Activated CD4-positive, alpha-beta T cell treated with anti-CD3 and anti-CD28 coated beads, Interleukin-2, amount 50 U/mL, for 4 hours (primary cell): ENCODE data around the gene MAGI2.
"Not testable (repeated sequence)": the region's sequence is repeated elsewhere in the genome, so short reads cannot be mapped to it uniquely, and the experiment has no call there.

Experiments used
- DNase-seq, 2 experiments: peaks; one replicate each; pipeline ENCODE4 v3.0.0-alpha.2; 2020

The MAGI2 gene

DNA sequence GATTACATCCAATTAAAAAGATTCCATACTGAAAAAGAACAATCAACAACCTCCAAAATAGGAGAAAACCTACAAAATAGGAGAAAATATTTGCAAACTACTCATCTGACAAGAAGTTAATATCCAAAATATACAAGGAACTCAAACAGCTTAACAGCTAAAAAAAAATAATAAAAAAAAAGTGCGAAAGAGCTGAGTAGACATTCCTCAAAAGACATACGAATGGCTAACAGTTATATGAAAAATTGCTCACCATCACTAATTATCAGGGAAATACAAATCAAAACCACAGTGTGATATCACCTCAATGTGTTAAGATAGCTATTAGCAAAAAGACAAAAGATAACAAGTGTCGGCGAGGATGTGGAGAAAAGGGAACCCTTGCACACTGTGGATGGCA is 1204.6 kb downstream of the MAGI2 start:
- no peak for DNase-seq

DNA sequence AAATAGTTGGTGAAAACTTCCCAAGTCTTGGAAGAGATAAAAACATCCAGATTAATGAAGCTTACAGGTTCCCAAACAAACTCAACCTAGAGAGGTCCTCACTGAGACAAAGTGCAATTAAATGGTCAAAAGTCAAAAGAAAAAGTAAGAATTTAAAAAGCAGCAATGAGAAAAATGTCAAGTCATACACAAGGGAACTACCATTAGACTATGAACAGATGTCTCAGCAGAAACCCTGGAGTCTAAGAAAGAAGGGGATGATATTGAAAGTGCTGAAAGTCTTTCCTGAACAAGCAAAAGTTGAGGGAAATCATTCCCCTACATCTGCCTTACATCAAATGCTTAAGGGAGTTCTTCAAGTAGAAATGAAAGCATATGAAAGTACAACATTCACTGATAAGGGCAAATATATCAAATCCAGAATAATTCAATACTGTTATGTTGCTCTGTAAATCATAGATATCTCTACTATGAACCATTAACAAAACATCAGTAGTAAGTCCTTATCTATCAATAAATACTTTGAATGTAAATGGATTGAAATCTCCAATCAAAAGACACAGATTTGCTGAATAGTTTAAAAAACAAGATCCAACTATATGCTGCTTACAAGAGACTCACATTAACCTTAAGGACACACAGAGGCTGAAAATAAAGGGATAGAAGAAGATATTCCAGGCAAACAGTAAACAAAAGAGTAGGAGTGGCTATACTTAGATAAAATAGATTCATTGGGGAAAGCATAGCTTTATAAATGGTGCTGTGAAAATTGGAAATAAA is 1205.4 kb downstream of the MAGI2 start:
- DNase-seq, result no peak

DNA sequence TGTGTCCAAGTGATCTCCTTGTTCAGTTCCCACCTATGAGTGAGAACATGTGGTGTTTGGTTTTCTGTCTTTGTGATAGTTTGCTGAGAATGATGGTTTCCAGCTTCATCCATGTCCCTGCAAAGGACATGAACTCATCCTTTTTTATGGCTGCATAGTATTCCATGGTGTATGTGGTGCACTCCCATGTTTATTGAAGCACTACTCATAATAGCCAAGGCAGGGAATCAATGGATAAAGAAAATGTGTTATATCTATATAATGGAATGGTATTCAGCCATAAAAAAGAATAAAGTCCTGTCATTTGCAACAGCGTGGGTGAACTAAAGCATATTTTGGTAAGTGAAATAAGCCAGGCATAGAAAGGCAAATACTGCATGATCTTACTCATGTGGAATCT is 1213.3 kb downstream of the MAGI2 start:
- not testable (repeated sequence) for DNase-seq

DNA sequence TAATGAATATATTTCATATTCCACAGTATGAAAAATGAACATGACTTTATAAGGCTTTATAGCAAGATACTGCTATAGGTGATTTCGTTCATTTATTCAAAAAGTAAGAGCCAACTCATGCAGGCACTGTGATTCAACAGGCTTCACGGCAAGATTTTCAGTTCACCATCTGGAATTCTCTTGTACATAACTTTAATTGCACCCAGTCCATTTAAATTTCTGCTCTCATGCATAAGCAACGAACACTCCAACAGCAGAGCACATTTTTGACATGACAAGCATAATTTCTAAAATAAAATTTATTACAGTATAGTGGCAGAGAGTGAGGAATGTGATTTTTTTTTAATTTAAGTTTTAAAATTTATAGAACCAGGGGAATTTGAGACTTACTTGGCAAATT is 1218.8 kb downstream of the MAGI2 start:
- DNase-seq, result no peak

DNA sequence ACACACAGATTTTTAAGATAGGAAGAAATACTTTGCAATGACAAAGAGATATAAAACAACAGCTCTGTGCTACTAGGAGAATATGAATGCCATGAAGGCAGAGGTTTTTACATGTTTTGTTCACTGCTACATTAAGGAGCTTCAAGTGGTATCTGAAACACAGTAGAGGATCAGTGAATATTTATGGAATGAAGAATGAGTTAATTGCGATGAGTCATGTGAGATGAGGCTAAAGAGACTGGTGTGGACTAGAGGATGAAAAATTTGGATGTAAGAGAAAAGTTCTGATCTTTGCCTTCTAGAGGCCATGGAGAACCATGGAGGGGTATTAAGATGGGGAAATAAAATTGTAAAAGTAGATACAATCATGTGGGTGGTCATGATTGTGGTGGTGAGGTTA is 1220.7 kb downstream of the MAGI2 start:
- no peak for DNase-seq

DNA sequence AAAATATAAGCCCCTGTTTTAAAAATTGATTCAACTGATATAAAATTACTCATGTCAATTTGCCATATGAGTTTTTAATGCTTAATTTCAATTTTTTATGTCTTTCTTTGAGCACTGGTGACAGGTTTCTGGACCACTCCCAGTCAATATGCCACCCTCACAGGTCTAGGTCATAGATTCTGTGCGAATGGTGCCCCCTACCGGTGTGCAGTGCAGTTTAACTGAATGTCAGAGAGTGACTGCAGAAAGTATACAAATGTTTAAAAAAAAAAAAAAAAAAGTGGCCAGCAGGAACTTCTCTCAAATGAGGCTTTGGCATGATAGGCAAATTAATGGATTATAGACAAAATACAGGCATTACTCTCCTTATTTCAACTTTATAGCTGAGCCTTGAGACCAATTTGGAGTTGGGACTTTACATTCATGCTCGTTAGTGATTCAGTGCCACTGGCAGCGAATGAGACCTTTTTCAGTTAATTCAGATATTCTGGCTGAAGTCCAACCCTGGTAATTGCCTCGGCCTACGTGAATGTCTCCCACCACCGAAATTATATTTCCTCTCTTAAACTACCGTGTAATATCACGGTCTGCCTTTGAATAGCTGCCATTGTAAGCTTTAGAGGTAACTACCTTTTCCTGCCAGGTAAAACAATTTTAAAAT is 1227.3 kb downstream of the MAGI2 start:
- DNase-seq, result no peak

DNA sequence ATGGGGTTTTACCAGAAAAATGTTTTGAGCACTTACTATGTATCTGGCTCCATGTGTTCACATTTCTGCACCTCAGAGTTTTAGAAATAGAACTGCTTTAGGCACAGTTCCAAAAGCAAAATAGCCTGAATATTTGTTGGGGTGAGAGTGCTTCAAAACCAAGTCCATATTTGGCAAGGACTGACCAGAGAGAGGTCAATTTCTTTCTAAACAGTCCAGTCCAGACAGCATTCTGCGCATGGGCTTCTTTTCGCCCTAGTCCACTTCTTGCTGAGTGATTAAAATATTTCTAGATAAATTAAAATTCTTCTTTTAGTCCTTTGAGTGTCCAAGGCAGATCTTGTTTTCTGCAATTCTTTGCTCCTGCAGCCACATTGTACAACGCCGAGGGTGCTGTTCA is 1227.9 kb downstream of the MAGI2 start:
- DNase-seq, result no peak

DNA sequence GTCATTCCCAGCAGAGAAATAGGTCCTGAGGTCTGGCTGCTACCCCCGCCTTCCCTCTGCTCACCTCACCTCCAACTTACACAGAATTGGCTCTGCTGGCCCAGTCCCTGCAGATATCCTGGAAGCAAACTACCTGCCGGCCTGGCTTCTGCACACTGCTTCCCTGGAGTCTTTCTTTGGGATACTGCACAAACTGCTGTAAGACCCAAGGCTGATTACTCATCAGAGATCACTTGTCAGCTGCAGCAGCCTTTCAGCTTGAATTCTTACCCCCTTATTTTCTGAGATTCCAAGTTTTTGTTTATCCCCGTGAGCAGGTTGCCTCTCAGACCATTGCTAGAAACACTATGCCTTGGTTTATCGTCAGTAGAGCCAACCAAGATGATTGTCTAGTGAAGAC is 1228.5 kb downstream of the MAGI2 start:
- no peak for DNase-seq

DNA sequence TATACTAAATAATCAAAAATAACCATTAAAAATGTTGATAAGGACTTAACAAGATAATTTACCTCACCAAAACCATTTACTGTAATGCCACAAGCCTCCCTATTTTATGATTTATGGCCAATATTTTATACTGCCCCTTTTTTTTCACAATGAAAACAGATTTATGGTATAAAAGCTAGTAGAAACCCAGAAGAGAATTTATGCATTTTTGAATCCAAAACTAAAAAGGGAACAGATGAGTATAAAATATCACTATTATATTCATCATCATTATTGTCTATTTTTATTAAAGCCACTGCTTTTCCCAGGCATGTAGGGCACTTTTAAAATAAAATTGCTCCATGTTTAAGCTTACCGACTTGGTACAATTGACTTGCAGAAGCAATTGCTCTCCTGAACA is 1229.9 kb downstream of the MAGI2 start:
- no peak for DNase-seq

DNA sequence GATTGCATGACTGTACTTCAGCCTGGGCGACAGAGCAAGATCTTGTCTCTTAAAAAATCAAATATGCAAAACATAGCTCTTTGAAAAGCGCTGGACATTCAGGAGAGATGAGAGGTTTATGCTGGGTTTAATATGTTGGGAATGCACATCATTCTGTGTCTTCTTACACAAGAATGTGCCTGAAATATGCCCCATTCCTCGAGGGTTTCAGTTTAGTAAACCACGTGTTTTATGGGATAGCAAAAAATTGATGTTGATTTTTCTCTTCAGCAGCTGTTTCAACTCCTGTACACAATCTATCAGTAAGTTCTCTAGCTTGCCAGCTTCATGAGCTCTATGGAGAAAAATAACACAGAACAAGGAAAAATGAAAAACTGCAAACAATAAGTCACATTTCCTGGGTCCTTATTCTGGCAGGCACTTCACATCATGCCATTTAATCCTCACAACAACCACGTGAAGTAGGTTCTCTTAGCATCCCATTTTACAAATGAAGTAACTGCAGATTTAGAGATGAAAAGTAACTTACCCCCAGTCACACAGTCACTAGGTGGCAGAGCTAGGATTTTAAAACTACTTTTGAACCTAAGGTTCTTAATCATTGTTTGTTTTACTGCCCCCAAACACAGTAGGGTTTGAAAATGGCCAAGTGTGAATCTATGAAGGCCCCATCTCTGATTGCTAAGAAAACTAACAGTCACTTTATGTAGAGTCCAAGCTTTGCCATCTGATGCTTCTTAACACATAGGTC is 1231.3 kb downstream of the MAGI2 start:
- no peak for DNase-seq

DNA sequence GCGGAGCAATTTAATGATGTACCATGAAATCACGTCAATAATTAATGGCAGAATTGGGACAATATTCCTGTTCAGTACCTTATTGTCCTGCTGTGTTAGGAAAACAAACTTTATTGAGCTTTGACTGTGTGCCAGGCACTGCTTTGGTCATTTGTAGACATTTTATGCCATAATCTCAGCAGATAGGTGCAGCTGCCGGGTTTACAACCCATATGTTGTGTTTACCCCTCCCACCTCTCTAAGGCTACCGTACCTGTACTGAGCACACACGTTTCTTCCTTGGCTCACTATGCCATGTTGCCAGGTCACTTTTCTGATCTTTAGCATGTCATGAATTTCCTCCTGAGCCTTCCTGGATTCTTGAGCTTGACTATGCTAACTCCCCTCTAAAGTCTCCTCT is 1232.7 kb downstream of the MAGI2 start:
- no peak for DNase-seq

DNA sequence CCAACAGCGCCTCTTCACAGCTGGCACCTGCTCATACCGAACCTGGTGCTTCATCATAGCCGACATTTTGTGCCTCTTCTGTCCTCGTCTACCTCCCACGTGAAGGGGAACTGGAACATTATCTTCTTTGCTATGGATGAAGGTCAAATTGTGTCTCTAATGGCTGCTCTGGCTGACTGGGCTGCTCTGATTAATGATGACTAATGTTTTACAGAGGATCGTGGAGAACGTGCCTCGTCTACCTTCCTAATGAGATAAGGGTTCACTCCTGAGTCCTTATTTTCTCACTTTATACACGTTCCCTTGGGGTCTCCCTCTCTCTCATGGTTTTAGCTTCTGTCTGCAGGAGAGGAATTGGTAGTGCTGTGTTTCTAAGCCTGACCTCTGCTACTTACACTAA is 1234.6 kb downstream of the MAGI2 start:
- no peak for DNase-seq

DNA sequence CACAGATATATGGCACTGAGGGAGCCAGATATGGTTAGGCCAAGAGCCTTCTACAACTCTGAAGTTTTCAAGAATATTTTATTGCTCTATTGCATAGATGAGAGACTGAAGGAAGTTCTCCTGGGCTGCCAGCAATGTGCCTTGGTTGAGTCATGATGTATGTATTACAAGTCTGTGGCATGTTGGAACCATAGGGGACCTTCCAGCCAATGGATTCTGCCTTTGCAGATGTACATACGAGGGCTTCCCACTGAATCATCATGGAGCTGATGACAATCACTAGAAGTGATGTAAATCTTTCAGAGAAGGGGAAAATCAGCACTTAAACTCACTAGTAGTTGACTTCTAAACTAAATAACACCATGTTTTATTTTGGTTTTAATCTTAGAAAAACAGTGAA is 1235.4 kb downstream of the MAGI2 start:
- no peak for DNase-seq

DNA sequence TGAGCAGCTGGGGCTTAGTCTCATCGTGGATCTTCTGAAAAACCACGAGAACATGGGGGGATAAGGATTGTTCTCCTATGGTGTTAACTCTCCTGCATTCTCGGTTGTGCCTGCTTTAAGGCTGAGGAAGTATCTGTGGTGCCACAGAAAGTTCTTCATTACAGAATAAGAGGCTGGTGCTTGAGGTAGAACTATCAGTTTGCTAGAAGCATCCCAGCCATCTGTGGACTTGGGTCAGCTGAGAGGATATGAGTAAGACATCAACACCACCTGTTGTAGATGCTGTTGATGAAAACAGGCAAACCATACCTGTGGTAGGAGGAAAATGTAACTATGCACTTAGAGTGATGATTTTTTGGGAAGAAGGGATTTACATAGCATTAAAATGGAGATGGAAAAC is 1238.3 kb downstream of the MAGI2 start:
- DNase-seq, result no peak

DNA sequence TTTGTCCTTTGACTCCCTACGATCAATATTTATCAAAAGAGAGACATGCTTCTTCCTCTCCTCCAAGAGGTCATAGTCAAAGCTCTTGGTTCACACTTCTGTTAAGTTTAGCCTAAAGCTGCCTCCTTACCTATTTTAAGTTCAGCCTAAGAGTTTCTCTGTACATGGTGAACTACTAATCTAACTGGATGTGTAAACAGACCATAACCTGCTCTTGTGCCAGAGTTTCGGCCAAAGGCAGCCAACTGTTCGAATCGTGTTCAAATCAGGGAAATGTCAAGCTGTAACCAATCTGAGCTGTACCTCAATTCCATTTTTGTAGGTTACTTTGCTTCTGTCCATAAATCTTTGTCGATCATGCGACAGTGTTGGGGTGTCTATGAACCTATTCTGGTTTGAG is 1240.1 kb downstream of the MAGI2 start:
- DNase-seq, result no peak

DNA sequence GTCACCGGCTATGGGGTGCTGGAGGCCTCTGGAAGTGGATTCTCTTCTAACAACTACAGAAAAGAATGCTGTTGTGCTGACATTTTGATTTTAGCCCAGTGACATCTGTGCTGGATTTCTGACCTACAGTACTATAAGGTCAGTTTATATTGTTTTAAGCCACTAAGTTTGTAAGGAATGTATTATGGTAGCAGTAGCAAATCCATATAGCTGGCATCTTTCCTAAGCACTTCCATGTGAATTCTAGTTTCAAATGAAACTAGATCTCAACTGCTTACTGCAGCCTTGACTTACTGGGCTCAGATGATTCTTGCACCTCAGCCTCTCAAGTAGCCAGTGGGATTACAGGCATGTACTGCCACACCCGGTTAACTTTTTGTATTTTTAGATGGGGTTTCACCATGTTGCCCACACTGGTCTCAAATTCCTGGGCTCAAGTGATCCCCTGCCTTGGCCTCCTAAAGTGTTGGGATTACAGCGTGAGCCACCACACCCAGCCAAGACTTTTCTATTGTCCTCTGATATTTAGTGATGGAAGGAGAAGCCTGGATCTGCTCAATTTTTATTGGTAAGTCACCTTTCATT is 1240.9 kb downstream of the MAGI2 start:
- DNase-seq, result no peak

DNA sequence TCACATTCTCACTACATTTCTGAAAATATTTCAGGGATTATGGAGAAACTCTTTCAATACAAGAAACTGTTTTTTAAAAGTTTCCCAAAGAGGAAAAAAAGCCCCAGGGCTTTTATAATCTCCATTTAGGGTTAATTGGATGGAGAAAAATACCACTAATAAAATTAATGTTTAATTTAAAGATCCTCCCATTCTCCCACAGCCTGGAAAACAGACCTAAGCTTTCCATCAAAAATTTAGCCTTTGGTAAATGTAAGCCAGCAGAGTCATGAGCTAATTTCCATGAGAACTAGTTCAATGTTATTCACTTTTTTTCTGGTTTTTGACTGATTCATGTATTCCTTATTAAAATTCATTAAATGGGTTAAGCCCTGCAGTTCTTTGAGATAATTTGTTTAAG is 1246.2 kb downstream of the MAGI2 start:
- DNase-seq, result no peak

DNA sequence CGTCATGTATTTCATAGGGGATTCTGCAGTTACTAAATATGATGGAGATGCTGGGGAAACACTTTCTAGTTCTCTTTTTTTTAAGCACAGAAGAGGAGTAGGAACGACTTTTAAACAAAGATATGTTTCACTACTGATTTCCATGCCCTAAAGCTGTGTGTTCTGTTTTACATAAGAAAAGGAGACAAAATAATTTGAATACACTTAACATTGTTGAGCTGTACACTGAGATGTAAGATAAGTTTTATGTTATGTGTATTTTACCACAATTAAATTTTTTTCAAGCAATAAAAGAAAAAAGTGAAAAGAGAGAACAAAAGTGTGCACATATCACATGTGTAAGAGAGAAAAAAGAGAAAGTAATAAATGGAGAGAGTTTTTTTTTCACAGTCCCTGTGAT is 1246.7 kb downstream of the MAGI2 start:
- no peak for DNase-seq

DNA sequence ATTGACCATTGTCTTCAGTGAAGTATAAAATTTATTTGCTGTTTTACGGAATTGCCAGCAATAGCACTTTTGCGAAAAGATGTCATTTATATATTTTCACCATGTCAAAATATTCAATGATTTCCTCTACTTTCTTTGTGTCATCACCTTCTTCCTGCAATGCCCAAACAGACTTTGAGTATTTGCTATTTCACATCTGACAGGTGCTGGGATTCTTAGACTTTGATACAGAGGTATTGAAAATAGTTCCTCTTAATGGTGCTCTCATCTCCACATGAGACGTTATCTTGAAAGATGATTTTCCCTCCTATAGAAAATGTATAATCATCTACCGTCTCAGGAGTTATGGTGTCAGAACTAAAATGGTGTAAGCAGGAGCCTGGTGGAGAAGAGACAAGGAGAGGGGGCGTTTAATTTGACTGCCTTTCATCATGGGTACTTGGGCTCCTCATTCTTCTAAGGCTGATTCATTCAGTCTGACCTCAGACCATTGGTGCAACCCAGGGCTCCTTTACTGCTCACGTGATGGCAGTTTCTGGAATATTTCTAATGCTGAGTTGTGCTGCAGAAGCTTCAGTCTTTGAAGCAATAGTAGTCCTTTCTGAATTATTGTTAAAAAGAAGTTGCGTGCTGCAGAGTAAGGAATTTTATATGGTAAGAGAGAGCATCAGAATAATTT is 1250.3 kb downstream of the MAGI2 start:
- no peak for DNase-seq

DNA sequence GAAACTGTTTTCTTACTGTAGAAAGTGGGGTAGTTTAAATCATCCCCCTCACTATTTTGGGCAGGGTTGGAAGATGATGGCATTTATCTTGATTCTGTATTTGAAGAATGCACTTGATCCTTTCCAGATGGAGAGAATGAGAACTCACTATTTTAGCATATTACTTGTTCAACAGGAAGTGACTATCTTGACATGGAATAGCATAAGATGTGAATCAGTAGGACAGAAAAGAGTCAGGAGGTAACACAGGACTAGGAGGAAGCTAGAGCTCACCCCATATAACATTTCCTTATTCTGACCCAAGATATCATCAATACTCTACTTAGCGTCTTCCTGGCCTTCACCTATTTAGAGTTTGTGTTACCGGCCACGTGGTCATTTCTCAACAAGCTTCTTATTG is 1254.7 kb downstream of the MAGI2 start:
- DNase-seq, result no peak

DNA sequence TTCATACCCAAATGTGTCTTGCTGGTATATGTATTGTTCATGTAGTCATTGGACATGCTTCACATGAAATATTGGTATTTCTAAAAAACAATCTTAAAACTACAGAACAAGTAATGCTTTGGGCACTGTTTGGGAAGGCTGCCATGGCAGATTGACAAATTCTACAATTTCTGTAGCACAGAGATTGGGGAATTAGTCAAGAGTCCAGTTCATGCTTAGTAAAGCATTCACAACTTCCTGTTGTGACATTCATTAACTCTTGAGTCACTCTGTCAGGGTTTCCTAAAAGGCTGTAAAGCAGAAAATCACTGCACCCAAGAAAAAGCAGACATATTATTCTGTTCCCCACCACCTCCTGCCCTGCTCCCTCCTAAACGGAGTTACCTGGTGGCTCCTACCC is 1256.0 kb downstream of the MAGI2 start:
- DNase-seq, result no peak

DNA sequence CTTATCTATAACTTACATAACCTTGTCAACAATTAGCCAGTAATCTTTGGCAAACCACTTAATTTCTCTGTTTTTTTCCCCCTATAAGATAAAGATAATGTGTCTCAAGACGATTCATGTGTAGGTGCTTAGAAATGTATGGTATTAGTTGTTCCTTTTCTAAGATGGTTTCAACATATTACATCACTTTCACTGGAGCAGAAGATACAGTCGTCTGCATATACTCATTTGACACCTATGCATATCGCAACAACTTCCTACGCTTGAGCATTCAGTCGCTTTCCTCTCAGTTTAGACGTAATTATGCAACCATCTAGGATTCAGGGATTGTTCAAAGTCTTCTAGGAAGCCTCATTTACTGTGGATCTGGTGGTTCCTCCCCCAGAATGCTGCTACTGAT is 1258.2 kb downstream of the MAGI2 start:
- no peak for DNase-seq

DNA sequence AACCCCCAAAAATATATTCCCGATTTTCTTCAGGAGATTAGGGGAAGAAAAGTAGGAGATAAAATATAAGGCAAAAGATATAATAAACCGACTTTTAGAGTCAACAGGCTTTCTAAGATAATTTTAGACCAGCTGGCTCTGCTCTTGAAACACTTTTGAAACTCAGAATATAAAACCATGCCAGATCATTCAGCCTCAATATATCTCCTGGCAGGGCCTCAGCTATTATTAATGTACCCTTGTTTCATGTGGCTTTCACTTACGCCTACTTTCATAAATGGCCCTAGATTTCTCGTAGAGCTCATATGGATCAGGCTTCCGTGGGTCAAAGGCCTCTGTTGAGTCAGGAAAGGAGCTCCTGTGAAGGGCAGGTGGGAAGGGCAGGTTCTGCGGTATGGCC is 1258.9 kb downstream of the MAGI2 start:
- no peak for DNase-seq
